Glutamatergic neuron (in vitro differentiated cells): ENCODE data around the gene STAG1. TPM values are rescaled to one million over a fixed set of nuclear protein-coding genes. Genes with fewer than 3 reads are reported as not detected.
"Not testable (repeated sequence)": the region's sequence is repeated elsewhere in the genome, so short reads cannot be mapped to it uniquely, and the experiment has no call there.

Experiments
- DNase-seq: peaks from one replicate; pipeline ENCODE4 v3.0.0; 2022
- H3K27ac Mint-ChIP-seq: one replicate; pipeline ENCODE4 v1.8.0; 2020; ENCODE audit warnings: mild to moderate bottlenecking, mixed read lengths, inconsistent platforms; ENCODE audit not compliant: unreplicated experiment
- H3K27me3 Mint-ChIP-seq: one replicate; pipeline ENCODE4 v1.8.0; 2020; ENCODE audit warnings: mild to moderate bottlenecking, moderate library complexity, mixed read lengths, inconsistent platforms; ENCODE audit not compliant: unreplicated experiment
- H3K36me3 Mint-ChIP-seq: one replicate; pipeline ENCODE4 v1.8.0; 2020; ENCODE audit warnings: mild to moderate bottlenecking, mixed read lengths, inconsistent platforms; ENCODE audit not compliant: unreplicated experiment
- H3K4me1 Mint-ChIP-seq: one replicate; pipeline ENCODE4 v1.8.0; 2020; ENCODE audit warnings: mild to moderate bottlenecking, low read depth, mixed read lengths, inconsistent platforms; ENCODE audit not compliant: unreplicated experiment
- H3K4me3 Mint-ChIP-seq: one replicate; pipeline ENCODE4 v1.8.0; 2020; ENCODE audit warnings: mild to moderate bottlenecking, mixed read lengths, inconsistent platforms; ENCODE audit not compliant: unreplicated experiment
- H3K9me3 Mint-ChIP-seq: one replicate; pipeline ENCODE4 v1.8.0; 2020; ENCODE audit warnings: mild to moderate bottlenecking, moderate library complexity, mixed read lengths, inconsistent platforms; ENCODE audit not compliant: unreplicated experiment
- CTCF ChIP-seq: fragments of 200-600 bp; sonication (generic); IDR thresholded peaks from one replicate; pipeline ENCODE4 v1.5.0; 2021; ENCODE audit not compliant: partially characterized antibody, unreplicated experiment
- total RNA-seq: library from RNA; stranded (reverse); fragmentation: NEBNext Ultra II Directional; extraction: Animal tissue kit (Norgen Biotek cat#: 25700); gene quantifications from one replicate; pipeline ENCODE4 v1.2.1, GENCODE V29; 2021; ENCODE audit not compliant: unreplicated experiment

Gene STAG1
- total RNA-seq, 1 donor from 2014 or later: 22.8 TPM

DNA sequence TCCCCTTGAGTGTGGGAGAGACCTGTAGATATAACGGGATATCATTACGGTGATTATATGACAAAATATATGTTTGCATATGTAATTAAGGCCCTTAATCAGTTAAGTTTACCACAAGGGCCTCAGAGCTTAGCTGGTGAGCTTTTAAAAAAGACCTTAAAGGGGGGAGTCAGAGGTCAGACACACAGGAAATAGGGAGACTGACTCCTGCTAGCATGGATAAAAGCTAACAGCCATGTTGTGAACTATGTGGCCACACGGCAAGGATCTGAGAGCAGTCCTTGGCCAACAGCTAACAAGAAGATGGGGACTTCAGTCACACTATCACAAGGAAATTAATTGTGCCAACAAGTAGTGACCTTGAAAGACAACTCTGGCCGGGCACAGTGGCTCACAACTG lies 3.1 kb downstream of the STAG1 start:
- DNase-seq: no peak
- TF ChIP-seq CTCF: no peak
- H3K36me3 Mint-ChIP-seq: no peaks in the 10 kb centered on the region
- H3K27me3 Mint-ChIP-seq: peaks cover 5% of the 10 kb centered on the region
- no peak overlapping the region for H3K4me3 Mint-ChIP-seq
- H3K4me1 Mint-ChIP-seq: peaks cover 18% of the 10 kb centered on the region
- peaks cover 16% of the 10 kb centered on the region for H3K9me3 Mint-ChIP-seq
- no peak overlapping the region for H3K27ac Mint-ChIP-seq

DNA sequence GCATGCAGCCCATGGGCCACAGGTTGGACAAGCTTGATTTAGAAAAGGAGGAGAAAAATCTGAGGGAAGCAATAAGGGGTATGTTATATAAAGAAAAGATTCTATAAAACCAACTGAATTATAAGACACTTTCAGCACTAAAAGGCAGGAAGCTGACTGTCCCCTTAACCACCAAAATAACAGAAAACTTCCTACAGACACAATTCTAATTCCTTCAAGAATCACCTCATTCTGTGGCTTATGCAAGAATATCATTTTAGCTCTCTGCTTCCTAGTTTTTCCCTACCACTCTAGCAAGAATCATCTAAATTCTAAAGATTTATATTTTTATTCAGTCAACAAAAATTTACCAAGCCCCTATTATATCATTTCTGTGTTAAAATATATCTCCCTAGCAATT lies 6.3 kb downstream of the STAG1 start:
- no peak overlapping the region for H3K27ac Mint-ChIP-seq
- TF ChIP-seq CTCF: no peak
- H3K36me3 Mint-ChIP-seq: no peaks in the 10 kb centered on the region
- H3K4me3 Mint-ChIP-seq: no peak overlapping the region
- peaks cover 9% of the 10 kb centered on the region for H3K4me1 Mint-ChIP-seq
- no peak for DNase-seq
- peaks cover 4% of the 10 kb centered on the region for H3K9me3 Mint-ChIP-seq
- H3K27me3 Mint-ChIP-seq: no peaks in the 10 kb centered on the region

DNA sequence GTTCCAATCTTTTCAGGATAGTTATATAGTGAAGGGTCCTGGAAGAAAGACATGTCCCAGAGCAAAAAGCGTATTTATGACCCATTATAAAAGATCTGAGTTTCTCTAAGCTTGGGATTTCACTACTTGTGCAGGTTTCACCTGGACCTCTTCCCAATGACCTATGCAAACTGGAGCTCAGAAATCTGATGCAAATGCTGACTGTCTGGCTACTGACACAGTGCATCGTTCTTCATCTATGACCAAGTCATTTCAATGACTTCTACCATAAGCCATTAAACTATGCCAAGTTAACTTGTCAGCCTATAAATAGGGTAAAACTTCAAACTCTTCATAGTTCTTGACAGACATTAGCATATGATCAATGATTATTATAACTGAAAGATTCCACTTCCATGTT lies 11.1 kb downstream of the STAG1 start:
- Mint-ChIP-seq H3K4me3 (no peak overlapping the region), H3K9me3 (no peaks in the 10 kb centered on the region), H3K4me1 (no peaks in the 10 kb centered on the region), H3K27ac (no peak overlapping the region), H3K27me3 (no peaks in the 10 kb centered on the region), H3K36me3 (no peaks in the 10 kb centered on the region)
- DNase-seq: no peak
- TF ChIP-seq CTCF: no peak

GRCh38 chr3:136740351-136740958 lies 11.7 kb downstream of the STAG1 start:
- no peak for DNase-seq
- Mint-ChIP-seq H3K9me3 (no peaks in the 10 kb centered on the region), H3K36me3 (no peaks in the 10 kb centered on the region), H3K27me3 (no peaks in the 10 kb centered on the region), H3K4me3 (no peak overlapping the region), H3K27ac (no peak overlapping the region), H3K4me1 (no peaks in the 10 kb centered on the region)
- TF ChIP-seq CTCF: no peak

GRCh38 chr3:136736950-136737349 lies 15.2 kb downstream of the STAG1 start:
- H3K27ac Mint-ChIP-seq, H3K9me3 Mint-ChIP-seq, H3K36me3 Mint-ChIP-seq, DNase-seq, H3K27me3 Mint-ChIP-seq, H3K4me3 Mint-ChIP-seq, H3K4me1 Mint-ChIP-seq: not testable (repeated sequence)
